HG03575 (cell line): ENCODE results near the gene AEN.

Experiments used
- ATAC-seq: cut with Tn5 transposase; IDR thresholded peaks from one replicate; pipeline ENCODE4 v1.9.1; 2021; ENCODE audit not compliant: unreplicated experiment, insufficient number of reproducible peaks, low FRiP score; ENCODE audit errors: extremely low read depth

Gene AEN, protein sequence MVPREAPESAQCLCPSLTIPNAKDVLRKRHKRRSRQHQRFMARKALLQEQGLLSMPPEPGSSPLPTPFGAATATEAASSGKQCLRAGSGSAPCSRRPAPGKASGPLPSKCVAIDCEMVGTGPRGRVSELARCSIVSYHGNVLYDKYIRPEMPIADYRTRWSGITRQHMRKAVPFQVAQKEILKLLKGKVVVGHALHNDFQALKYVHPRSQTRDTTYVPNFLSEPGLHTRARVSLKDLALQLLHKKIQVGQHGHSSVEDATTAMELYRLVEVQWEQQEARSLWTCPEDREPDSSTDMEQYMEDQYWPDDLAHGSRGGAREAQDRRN

DNA sequence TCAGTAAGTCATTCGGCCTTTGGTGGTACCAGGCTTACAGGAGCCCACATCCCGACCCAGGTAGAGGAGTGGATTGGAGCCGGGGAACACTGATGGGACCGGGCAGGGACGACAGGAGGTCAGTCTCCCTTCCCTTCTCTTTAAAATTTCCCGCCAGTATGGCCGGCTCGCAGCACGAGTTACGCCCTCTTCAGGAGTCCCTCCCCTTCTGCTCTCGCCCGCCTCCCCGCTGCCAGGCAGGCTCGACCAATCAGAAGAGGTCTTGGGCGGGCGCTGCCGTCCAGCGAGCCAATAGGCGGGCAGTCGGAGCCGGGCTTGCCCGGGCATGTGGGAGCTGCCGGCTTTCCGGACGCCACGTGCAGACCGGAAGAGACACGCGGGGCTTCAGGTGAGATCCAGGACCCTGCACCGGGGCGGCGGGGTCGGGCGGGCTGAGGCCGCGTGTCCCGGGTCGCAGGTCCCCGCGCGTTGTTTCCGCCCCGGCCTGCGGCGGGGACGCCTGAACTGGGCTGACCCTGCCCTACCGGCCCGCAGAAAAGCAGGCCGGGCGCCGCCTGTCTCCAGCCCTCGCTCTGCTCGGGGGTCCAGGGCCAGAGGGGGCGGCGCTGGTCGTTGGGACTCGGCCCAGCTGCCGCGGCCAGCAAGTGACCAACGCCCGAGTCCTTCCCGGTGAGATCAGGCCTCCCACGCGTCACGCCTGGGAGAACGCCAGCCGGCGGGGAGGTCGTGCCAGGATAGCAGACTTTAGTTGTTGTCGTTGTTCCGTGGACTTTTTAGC is at the start of gene AEN:
TSS of gene AEN (plus strand) at position 346 of the 778 bp plus-strand sequence. CDS start 4,870 bp downstream, outside the sequence.
- ATAC-seq = peak; percentile 90

DNA sequence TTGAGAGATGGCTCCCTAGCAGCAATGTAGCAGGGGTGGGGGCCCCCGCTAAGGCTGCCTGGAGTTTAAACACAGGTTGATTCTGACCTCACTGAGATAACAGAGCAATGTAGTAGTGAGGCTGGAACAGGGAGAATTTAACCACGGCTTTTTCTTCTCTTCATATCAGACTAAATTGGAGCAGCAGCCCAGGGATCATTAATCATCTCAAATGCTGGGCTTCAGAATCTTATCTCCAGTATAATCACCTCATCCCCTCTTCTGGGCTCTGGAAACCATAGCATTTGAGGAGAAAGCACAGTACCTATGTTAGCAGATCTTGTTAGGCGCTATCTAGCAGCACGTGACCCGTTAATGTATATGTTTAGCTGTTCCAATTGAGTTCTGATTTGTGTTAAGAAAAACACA is 49.3 kb upstream of the AEN start:
- ATAC-seq = no peak

DNA sequence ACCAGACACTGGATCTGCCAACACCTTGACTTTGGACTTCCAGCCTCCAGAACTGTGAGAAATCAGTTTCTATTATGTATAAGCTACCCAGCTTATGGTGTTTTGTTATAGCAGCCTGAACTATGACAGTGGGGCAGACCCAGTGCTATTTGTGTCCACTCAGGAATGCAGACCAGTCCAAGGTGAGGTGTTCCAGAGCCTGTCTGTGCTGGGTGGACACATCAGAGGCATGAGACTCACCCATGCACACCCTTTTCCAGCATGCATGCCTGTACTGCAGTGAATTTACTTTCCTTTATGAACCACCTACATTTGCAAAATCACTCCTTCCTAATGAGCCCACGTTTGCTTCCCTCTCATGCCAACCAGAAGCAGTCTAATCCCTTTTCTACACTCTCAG is 47.1 kb upstream of the AEN start:
- ATAC-seq = no peak

DNA sequence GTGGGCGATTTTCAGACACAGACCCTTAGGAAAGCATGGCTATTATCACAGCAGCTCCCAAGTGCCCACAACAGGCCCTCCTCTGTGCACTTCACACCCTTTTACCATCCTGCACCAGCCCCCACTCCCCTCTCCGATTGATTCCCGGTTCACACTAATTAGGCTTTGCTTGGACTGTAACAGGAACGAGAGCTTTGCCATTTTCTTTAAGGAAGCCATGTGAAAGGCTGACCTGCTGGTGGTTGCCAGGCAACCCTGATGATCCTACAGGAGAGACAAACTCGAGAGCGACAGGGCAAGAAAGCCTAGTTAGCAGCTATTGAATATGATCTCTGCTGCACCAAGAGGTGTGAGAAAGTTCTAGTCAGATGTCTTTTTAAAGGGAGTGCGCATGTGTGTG is 46.5 kb upstream of the AEN start:
- no peak for ATAC-seq

DNA sequence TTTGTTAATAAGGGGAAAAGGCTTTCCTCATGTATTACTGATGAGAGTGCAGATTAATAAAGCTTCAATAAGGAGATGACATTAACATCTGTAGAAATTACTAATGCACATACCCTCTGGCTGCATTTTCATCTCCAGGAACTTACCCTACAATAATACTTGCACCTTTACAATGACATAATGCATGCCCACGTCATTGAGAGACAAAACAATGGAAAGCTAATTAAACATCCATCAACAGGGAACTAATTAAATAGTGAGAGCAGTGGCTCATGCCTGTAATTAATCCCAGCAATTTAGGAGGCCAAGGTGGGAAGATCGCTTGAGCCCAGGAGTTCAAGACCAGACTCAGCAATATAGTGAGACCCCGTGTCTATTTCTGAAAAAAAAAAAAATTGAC is 41.8 kb upstream of the AEN start:
- ATAC-seq = no peak

DNA sequence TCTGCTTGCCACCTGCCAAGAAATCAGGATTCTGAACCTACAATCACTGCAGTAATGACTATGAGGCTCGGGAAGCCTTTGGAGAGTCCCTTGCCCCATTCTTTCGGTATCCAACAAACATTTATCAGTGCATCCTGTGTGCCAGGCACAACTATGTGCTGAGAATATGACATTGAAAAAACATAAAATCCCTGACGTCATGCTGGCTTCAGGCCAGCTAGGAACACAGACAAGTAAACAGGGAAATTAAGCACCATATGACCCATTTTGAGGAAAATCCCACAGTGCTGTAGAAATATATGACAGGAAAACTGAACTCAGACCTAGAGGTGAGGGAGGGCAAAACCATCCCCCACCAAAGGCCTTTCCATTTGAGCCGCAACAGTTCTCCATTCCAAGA is 40.6 kb upstream of the AEN start:
- ATAC-seq = no peak

DNA sequence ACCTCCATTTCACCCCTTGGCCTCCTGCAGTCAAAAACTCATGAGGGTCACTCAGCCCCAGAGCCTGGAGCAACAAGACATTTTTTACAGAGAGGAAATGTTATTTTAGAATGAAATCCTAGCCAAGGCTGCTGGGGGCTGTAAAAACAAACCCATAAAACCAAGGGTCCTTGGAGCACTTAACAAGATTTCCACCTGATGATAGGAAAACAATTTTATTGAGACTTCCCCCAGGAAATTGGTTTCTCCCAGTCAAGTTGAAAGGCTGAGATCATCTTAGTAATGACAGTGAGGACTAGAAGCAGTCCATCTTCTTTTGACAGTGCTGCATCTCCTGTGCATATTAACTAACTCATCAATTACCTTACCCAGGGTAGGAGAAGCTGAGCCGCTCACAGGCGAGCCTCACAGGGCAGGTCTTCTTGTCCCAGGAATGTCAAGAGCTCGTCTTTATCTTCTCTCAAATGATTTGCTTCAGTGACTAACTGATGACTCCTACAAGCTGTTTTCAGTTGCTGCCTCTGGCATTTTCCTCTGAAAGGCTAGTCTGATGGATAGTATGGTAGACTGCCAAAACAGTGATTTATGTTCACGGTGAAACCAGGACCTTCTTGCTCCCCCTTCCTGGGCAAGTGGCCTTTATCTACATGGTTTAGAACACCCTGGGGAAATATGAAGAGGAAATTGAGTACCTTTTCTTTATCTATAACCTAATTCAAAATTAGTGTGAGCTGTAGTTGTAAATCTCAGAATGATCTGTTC is 34.6 kb upstream of the AEN start:
- no peak for ATAC-seq

DNA sequence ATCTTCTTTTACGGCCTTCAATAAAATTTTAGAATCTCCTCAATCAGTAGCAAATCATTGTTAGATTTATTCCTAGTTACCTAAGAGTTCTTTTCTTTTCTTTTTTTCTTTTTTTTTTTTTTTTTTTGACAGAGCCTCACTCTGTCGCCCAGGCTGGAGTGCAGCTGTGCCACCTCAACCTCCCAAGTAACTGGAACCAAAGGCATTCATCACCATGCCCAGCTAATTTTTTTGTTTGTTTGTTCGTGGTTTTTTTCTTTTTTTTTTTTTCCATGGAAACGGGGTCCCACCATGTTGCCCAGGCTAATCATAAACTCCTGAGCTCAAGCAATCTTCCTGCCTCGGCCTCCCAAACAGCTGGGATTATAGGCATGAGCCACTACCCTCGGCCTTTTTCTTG is 30.4 kb upstream of the AEN start:
- ATAC-seq = no peak

DNA sequence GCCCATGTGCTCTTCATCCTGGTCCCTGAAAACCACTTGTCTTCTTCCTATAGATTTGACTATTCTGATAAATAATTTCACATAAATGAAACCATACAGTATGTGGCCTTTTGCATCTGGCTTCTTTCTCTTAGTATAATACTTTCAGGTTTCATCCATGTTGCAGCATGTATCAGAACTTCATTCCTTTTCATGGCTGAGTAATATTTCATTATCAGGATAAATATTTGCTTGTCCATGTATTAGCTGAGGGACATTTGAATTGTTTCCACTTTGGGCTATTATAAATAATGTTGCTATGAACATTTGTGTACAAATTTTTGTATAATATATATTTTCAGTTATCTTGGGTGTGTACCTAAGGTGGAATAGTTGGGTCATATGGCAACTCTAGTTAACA is 29.8 kb upstream of the AEN start:
- no peak for ATAC-seq

DNA sequence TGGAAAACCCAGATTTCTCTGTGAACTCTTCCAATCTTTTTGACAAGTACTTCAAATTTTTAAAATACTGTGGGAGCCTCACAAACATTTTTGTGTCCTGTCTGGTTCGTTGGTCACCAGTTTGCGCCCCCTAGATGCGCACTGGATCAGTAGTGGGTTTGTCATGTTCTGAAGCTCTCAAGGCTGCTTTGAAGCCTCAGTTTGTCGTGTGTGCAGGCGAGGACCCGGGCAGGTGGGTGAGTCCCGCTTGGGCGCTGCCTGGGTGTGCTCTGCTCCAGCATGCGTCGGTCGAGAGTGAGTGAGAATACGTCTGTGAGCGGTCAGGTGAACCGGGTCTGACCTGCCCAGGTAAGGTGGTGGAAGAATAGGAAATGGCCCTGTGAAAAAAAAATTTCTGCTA is 17.3 kb upstream of the AEN start:
- ATAC-seq = no peak

DNA sequence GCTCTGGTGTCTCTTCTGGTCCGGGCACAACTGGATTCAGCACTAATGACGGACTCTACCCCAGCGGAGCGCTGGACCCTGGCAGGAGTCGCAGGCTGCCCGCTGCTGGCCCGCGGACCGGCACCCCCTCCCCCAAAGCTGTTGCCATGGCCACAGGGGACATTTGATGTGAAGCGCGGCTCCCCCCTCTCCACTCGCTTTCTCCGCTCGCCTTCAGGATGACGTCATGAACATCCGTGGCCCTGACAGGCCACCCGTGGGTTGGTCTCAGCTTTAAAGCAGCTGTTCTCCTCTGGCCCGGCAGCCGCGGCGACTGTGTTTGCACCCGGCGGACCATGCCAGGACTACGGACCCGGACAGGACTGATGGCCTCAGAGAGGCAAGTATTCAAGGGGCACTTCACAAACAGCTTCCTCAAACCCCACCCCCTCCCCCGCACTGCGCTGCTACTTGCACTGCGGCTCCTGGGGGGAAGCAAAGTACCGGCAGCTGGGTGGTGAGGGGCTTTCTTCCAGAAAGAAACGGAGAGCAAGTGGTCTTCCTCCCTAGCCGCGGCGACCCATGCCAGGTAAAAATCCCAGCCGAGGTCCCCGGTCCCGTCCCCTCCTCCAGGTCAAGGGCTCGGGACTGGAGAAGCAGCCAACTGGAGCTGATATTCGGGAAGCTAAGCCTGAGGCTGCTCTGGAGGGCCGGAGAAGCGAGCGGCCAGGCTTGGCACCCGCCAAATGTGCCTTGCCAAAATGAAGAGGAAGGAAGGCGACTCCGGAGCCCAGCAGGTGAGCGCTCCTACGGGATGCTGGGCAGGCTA is 16.6 kb upstream of the AEN start:
- ATAC-seq = no peak

DNA sequence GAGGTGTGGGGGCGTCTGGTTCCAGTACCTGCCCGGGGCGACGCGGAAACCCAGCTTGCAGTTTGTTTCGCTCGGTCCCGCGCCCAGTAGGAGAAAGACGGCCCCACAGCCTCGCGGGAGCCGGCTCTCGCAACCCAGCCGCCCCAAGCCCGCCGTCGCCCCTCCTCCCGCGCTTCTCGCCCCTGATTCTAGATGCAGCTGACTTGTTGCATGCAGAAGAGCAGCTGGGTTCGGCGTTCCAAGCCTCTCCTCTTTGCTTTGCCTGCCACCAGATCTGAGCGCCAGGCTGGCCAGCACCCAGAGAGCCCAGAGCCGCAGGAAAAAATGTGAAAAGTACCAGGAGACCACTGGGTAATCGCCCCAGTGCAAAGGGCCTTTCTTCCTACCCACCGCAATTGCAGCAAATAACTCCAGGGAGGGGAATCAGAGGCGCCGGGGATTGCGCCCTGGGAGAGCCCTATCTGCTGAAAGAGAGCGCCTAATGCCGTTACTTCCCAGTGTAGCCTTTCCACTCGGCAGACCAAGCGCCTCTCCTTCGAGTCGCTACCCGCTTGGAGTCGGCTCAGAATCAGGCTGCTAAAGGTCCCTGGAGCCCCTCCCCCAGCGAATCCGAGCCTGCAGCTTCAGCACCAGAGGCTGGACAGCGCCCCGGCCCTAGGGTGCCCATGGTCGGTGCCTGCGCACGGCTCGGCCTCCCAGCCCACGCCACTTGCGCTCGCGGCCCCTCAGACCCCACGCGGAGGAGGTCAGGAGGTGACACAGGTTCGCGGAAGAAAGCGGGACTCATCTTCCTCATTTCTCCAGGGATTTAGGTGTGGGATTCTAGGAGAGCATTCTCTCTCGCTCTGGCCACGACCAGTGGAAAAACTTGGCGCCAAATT is 15.7 kb upstream of the AEN start:
- no peak for ATAC-seq

DNA sequence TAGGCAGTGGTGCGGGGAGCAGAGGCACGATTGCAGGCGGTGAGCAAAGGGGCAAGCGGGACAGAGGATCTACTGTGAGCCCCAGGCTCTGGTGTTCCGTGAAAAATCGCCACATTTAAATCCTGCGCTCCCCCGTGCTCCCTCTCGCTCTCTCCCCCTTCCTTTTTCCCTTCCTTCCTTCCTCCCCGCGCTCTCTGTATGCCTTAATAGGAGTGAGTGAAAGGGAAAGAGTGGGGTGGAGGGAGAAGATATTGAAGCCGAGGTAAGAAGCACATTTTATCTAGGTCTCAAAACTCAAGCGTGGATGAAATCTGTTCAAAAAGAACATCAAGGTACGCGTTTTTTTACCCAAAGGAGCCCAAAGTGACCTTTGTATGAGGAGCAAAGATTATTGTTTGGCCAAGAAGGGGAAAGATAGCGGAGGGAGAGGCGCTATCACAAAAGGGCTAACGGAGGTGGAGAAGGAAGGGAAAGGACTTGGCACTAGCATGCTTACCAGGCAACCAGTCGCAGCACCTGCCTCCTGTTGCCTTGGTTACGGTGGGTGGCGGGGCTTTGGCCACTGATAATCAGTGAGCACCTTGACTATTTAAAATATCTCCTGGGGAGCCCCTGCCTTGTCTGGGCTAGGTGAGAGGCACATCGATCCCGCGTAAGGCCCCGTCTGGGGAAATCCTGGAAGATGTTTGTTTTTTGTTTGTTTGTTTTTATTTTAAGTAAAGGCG is 14.9 kb upstream of the AEN start:
- no peak for ATAC-seq

DNA sequence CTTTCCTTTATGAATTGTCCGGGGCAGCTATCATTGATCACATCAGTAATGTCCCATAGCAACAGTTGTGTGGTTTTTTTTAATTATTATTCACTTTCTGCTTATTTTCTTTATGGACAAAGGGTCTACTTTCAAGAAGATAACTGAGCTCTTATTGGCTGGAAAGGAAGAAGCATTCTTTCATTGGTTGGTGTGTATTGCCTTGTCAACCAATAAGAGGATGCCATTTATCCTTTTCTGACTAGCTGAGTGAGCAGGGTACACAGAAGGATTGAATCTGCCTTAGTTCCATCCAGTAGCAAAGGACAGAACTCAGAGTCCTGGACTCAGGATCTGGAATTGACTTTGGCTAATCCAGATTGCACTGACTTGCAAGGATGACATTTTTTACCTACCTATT is 13.2 kb upstream of the AEN start:
- ATAC-seq = no peak

DNA sequence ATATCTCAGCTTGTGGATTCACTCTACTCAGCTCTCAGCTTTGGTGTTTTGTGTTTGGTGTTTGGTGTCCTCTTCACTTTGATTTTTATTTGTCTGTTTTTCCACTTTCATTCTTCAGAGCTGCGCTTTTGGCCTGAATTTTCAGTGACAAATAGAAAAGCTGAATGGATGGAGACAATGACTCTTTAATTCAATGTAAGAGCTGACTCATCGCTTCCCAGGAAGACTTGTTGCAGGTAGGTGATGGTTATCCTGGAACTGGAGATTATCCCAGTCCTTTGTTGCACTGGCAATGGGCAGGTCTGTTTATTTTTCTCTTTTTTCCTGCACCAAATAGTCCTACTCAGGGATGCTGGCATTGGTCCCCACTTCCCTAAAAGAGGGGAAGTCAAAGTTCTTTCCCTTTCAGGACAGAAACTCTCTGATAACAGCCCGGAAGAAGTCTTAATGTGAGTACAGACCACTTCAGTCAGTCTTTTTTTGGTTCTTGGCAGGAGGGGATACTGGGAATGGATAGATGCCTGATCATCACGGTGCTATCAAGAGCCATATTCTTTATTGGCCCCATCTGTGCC is 12.4 kb upstream of the AEN start:
- ATAC-seq = no peak

DNA sequence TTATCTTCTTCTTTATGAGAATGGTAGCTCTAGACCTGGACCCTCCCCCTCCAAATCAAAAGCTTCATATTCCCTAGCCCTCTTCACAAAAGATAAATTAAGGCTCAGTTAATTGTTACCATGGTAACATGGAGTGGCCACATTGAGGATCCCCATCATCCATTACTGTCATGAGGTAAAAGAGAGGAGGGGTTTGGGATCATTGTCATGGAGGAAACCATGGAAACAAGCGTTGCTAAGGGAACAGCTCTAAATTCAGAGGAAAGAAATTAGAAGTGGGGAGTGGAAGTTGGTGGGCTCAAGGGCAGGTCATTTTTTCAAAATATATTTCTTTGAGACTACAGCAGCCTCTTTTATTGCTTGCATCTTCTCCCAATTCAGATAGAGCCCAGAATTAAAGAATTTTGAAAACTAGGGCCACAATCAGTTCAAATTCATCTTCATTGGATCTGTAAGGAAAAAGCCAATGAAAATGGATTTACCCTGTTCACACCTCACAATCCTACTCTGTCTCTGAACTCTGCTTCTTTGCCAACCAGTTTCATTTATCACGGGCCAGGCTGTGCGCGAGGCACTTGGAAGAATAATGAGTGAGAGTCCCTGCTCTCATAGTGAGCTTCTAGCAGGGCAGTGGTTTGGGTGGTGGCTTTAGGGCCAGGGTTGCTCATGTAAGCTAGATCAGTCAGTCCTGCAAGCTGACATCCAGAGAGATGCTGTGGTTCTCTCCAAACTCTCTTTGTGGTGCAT is 11.6 kb upstream of the AEN start:
- no peak for ATAC-seq
